GM12878 (cell line): ENCODE measurements around the gene KLHL18. TPM values are rescaled to one million over a fixed set of nuclear protein-coding genes. Genes with fewer than 3 reads are reported as not detected.

Experiments used
- ATAC-seq: fragments of 200-7000 bp; cut with Tn5 transposase; 3 replicates; pipeline ENCODE4 v1.9.1; 2020; ENCODE audit warnings: mild to moderate bottlenecking, moderate library complexity
- BruUV-seq: library from RNA; stranded (reverse); fragments of 400-500 nt; replicated peaks from 2 replicates; lab custom pipeline; 2021; lab: Mats Ljungman, UMichigan
- CTCF ChIA-PET: fragments of 300-600 bp; sonication (Branson Sonifier 250); formaldehyde crosslinking; extraction: SDS; loops from one replicate; lab custom pipeline; 2021; ENCODE audit warnings: inconsistent platforms; lab: Yijun Ruan, JAX
- POLR2A ChIA-PET: fragments of 350-600 bp; formaldehyde crosslinking; extraction: SDS; loops from one replicate; lab custom pipeline; 2021; ENCODE audit warnings: inconsistent platforms; lab: Charles Lee
- RAD21 ChIA-PET: fragments of 300-600 bp; sonication (Branson Sonifier 250); formaldehyde crosslinking; loops from one replicate; lab custom pipeline; 2023; ENCODE audit warnings: antibody characterized with exemption; ENCODE audit not compliant: unreplicated experiment; lab: Charles Lee
- SMC1A ChIA-PET: fragments of 300-600 bp; sonication (Branson Sonifier 250); formaldehyde crosslinking; loops from one replicate; lab custom pipeline; 2023; ENCODE audit not compliant: unreplicated experiment, uncharacterized antibody; lab: Charles Lee
- DNase-seq: peaks from one replicate; pipeline ENCODE4 v3.0.0-alpha.2; 2011; ENCODE audit warnings: low read depth, low spot score
- FAIRE-seq: peaks from 3 replicates; lab custom pipeline; 2011; peaks lifted over from hg19 to GRCh38; lab: Jason Lieb, UNC
- H2AFZ ChIP-seq: 2 replicates; pipeline ENCODE4 v1.6.0; 2011; ENCODE audit warnings: low read depth, low read length, control low read depth; ENCODE audit not compliant: control insufficient read depth
- H3K27ac ChIP-seq: 2 replicates; pipeline ENCODE4 v1.5.1; 2011; ENCODE audit warnings: control low read depth; ENCODE audit not compliant: control insufficient read depth, insufficient read depth
- H3K27me3 ChIP-seq, 2 experiments: replicated peaks in 1 of 2; 2 replicates each; pipeline versions ENCODE4 v1.6.0 to v1.6.1; 2011; ENCODE audit warnings: low read length in 1 of 2; ENCODE audit not compliant: control insufficient read depth in 2 of 2, insufficient read depth in 2 of 2
- H3K36me3 ChIP-seq, 2 experiments: 2 replicates each; pipeline ENCODE4 v1.5.1; 2011; ENCODE audit warnings: low read length in 1 of 2; ENCODE audit not compliant: control insufficient read depth in 2 of 2, insufficient read depth in 2 of 2
- H3K4me1 ChIP-seq: 2 replicates; pipeline ENCODE4 v1.6.1; 2011; ENCODE audit warnings: mild to moderate bottlenecking, low read length, moderate library complexity, mixed read lengths; ENCODE audit not compliant: control insufficient read depth, insufficient read depth
- H3K4me2 ChIP-seq: 2 replicates; pipeline ENCODE4 v1.6.0; 2011; ENCODE audit warnings: control low read depth; ENCODE audit not compliant: control insufficient read depth, insufficient read depth
- H3K4me3 ChIP-seq: fragments of 200-600 bp; sonication (generic); 2 replicates; pipeline ENCODE4 v1.5.1; 2016
- H3K79me2 ChIP-seq: 2 replicates; pipeline ENCODE4 v1.6.0; 2011; ENCODE audit warnings: low read length; ENCODE audit not compliant: control insufficient read depth, insufficient read depth
- H3K9ac ChIP-seq: 2 replicates; pipeline ENCODE4 v1.8.0; 2011; ENCODE audit warnings: low read length, control low read depth, mixed read lengths; ENCODE audit not compliant: control insufficient read depth, insufficient read depth
- H3K9me3 ChIP-seq: replicated peaks from 3 replicates; pipeline ENCODE4 v1.5.1; 2011; ENCODE audit warnings: mild to moderate bottlenecking, low read length; ENCODE audit not compliant: control insufficient read depth, insufficient read depth
- H4K20me1 ChIP-seq: 2 replicates; pipeline ENCODE4 v1.6.0; 2011; ENCODE audit not compliant: control insufficient read depth, insufficient read depth
- BRCA1 ChIP-seq: IDR thresholded peaks from 2 replicates; pipeline ENCODE4 v1.6.1; 2011; ENCODE audit warnings: low read depth, low read length, improper control_type of control experiment
- EP300 ChIP-seq, 2 experiments: fragments of 150-350 bp in 1 of 2; IDR thresholded peaks; 2 replicates each; pipeline ENCODE4 v1.6.1; 2011 to 2012; ENCODE audit warnings: low read depth in 2 of 2, low read length in 2 of 2, borderline replicate concordance in 1 of 2, improper control_type of control experiment in 1 of 2, inconsistent platforms in 1 of 2; ENCODE audit not compliant: control insufficient read depth in 1 of 2
- FOXM1 ChIP-seq: IDR thresholded peaks from 2 replicates; pipeline ENCODE4 v1.6.1; 2012; ENCODE audit warnings: low read depth, mild to moderate bottlenecking, inconsistent platforms, low read length, moderate library complexity
- JUND ChIP-seq: IDR thresholded peaks from 2 replicates; pipeline ENCODE4 v1.6.1; 2012; ENCODE audit warnings: low read depth, mild to moderate bottlenecking, low read length, improper control_type of control experiment, moderate library complexity
- STAT3 ChIP-seq: IDR thresholded peaks from 2 replicates; pipeline ENCODE4 v1.6.1; 2011; ENCODE audit warnings: low read depth, low read length, improper control_type of control experiment
- TAF1 ChIP-seq: IDR thresholded peaks from 2 replicates; pipeline ENCODE4 v1.6.1; 2011; ENCODE audit warnings: mild to moderate bottlenecking, low read depth, low read length, borderline replicate concordance
- ZNF24 ChIP-seq: fragments of 450-650 bp; IDR thresholded peaks from 2 replicates; pipeline ENCODE4 v1.6.1; 2017; ENCODE audit warnings: antibody characterized with exemption, mild to moderate bottlenecking
- WGBS: methylation state at CpG from one replicate; pipeline ENCODE4 v1.1.6; 2016; ENCODE audit warnings: low lambda C conversion rate; ENCODE audit not compliant: insufficient replicate concordance, insufficient coverage; ENCODE audit errors: missing lambda C conversion rate; 5-methylcytosine and 5-hydroxymethylcytosine counted together
- in situ Hi-C: fragments of 300-500 bp; cut with MboI; formaldehyde crosslinking; loops from 9 replicates; pipeline ENCODE4 v1.14.3; 2018; ENCODE audit warnings: mixed read lengths
- intact Hi-C: fragments of 100-400 bp; cut with micrococcal nuclease; formaldehyde crosslinking; loops from one replicate; pipeline ENCODE4 v1.14.2; 2022; ENCODE audit not compliant: unreplicated experiment
- polyA plus RNA-seq, 11 experiments: library from polyadenylated mRNA; depleted of rRNA in 4 of 11; unstranded in 6 of 11; stranded (reverse) in 5 of 11; fragments of >200 nt; fragmentation: Nextera tagmentation in 4 of 11; fragmentation: Illumina TruSeq in 1 of 11; extraction: Ambion mirVana in 4 of 11; extraction: Trizol in 1 of 11; gene quantifications; 1 replicate in 1 of 11; 2 replicates in 10 of 11; pipeline versions ENCODE4 v1.2.1 to v1.2.3, GENCODE V29; 2011 to 2016; ENCODE audit warnings: inconsistent platforms in 2 of 11, missing spikeins in 2 of 11, low read depth in 1 of 11
- total RNA-seq, 4 experiments: library from RNA; depleted of rRNA in 3 of 4; stranded (reverse); fragments of >200 nt in 3 of 4; fragmentation: Illumina TruSeq in 1 of 4; extraction: Trizol in 1 of 4; gene quantifications; 2 replicates each; pipeline versions ENCODE4 v1.2.1 to v1.2.3, GENCODE V29; 2013 to 2021
- TF ChIP-seq, protein P1 (sequence below): fragments of 450-650 bp; IDR thresholded peaks from 2 replicates; pipeline ENCODE4 v1.6.1; 2014; ENCODE audit warnings: mild to moderate bottlenecking
- TF ChIP-seq, protein P2 (sequence below): IDR thresholded peaks from 2 replicates; pipeline ENCODE4 v1.6.1; 2011; ENCODE audit warnings: borderline replicate concordance, low read depth, mild to moderate bottlenecking, moderate library complexity, low read length; ENCODE audit not compliant: insufficient read depth, poor library complexity, severe bottlenecking
- TF ChIP-seq, protein P3 (sequence below): fragments of 450-650 bp; IDR thresholded peaks from 2 replicates; pipeline ENCODE4 v1.6.1; 2017; ENCODE audit warnings: low read depth, mild to moderate bottlenecking, moderate library complexity
- TF ChIP-seq, protein P4 (sequence below): fragments of 450-650 bp; IDR thresholded peaks from 2 replicates; pipeline ENCODE4 v1.6.1; 2017; ENCODE audit warnings: mild to moderate bottlenecking

KLHL18 gene
- total and polyA plus RNA-seq, 10 of the 15 experiments (the other 5 are each of a cell fraction or from before 2014, with no cell fraction given): 24.0 to 69.8 (median 51.7) TPM

DNA sequence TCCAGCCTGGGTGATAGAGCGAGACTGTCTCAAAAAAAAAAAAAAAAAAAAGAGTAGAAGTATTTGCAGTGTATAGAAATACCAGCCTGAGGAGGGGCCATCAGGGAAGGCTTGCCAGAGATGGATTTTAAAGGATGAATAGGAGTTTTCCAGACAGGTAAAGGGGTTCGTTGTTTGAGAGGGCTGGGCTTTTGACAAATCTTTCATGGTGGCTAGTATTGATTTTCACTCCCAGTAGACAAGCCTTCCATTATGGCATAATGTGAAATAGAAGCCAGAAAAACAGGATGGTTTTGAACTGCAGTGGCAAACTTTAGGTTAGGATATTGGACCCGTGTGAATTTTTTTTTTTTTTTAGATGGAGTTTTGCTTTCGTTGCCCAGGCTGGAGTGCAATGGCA is 101.7 kb downstream of the KLHL18 start:
- in situ Hi-C loops (no loop called here), intact Hi-C loops (no loop called here)
- H3K79me2 ChIP-seq: peaks cover 55% of the 10 kb centered on the region
- no peaks in the 10 kb centered on the region for H4K20me1 ChIP-seq
- WGBS: 78% methylated on average over 3 of the region's 4 CpGs
- no peak overlapping the region for H3K27ac ChIP-seq
- ChIA-PET CTCF (no interaction called here), SMC1A (no interaction called here), POLR2A (interaction anchor here (0.5 kb wide), 1 partner anchor 726 kb away, joined by 5 read pairs; no protein-coding TSS in a partner anchor), RAD21 (no interaction called here)
- no peak for TF ChIP-seq TAF1
- TF ChIP-seq STAT3: no peak
- TF ChIP-seq FOXM1: no peak
- no peak for TF ChIP-seq EP300 (IDR thresholded peaks at IDR 0.05; ENCODE audit: borderline replicate concordance in 1 of 2, control insufficient read depth in 1 of 2, low read depth in 2 of 2, low read length in 2 of 2)
- TF ChIP-seq, protein P1, sequence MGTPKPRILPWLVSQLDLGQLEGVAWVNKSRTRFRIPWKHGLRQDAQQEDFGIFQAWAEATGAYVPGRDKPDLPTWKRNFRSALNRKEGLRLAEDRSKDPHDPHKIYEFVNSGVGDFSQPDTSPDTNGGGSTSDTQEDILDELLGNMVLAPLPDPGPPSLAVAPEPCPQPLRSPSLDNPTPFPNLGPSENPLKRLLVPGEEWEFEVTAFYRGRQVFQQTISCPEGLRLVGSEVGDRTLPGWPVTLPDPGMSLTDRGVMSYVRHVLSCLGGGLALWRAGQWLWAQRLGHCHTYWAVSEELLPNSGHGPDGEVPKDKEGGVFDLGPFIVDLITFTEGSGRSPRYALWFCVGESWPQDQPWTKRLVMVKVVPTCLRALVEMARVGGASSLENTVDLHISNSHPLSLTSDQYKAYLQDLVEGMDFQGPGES: no peak
- ATAC-seq (no peak), FAIRE-seq (no peak), DNase-seq (no peak)
- no peak overlapping the region for H2AFZ ChIP-seq
- H3K9me3 ChIP-seq: no peaks in the 10 kb centered on the region
- H3K27me3 ChIP-seq: no peaks in the 10 kb centered on the region
- H3K4me3 ChIP-seq: no peak overlapping the region
- no TSS peak for BruUV-seq
- no peak overlapping the region for H3K4me2 ChIP-seq
- no peak overlapping the region for H3K9ac ChIP-seq
- H3K4me1 ChIP-seq: peaks cover 6% of the 10 kb centered on the region
- peaks cover 1 to 11% of the 10 kb centered on the region in 2 experiments; a peak in 2 of 4 replicates for H3K36me3 ChIP-seq

DNA sequence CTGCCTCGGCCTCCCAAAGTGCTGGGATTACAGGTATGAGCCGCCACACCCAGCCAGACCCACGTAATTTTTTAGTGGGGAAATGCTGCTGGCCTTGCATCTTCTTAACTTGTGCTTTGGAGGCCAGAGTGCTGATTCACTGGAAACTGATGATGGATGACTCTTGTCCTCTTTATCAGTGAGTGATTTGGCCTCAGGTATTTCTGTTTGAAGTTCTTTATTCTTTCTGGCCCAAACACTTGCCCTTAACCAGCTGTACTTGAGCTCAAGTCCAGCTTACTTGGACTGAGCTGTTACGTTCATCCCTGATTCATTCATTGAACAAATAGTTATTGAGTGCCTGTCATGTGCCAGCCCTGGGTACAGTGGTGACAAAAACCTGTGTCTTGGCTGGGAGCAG is 102.3 kb downstream of the KLHL18 start:
- ChIA-PET POLR2A (interaction anchor here (0.5 kb wide), 1 partner anchor 727 kb away, joined by 5 read pairs; no protein-coding TSS in a partner anchor), SMC1A (no interaction called here), RAD21 (no interaction called here), CTCF (interaction anchor here (0.7 kb wide), 1 partner anchor 361 kb away, joined by 3 read pairs; no protein-coding TSS in a partner anchor)
- Histone ChIP-seq H3K27ac (no peak overlapping the region), H3K9me3 (no peaks in the 10 kb centered on the region), H4K20me1 (no peaks in the 10 kb centered on the region), H3K79me2 (peaks cover 49% of the 10 kb centered on the region), H3K4me1 (peaks cover 4% of the 10 kb centered on the region; the same call in 1 of the 2 replicates), H2AFZ (no peak overlapping the region), H3K27me3 (no peaks in the 10 kb centered on the region), H3K36me3 (peaks cover 1 to 11% of the 10 kb centered on the region in 2 experiments; a peak in 2 of 4 replicates), H3K4me3 (no peak overlapping the region), H3K9ac (no peak overlapping the region), H3K4me2 (no peak overlapping the region)
- no peak for DNase-seq
- intact Hi-C loops: no loop called here
- no peak for FAIRE-seq
- in situ Hi-C loops: no loop called here
- WGBS: 96% methylated on average over 4 of the region's 4 CpGs
- ATAC-seq: no peak
- no TSS peak for BruUV-seq
- TF ChIP-seq, protein P2, sequence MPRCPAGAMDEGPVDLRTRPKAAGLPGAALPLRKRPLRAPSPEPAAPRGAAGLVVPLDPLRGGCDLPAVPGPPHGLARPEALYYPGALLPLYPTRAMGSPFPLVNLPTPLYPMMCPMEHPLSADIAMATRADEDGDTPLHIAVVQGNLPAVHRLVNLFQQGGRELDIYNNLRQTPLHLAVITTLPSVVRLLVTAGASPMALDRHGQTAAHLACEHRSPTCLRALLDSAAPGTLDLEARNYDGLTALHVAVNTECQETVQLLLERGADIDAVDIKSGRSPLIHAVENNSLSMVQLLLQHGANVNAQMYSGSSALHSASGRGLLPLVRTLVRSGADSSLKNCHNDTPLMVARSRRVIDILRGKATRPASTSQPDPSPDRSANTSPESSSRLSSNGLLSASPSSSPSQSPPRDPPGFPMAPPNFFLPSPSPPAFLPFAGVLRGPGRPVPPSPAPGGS: no peak
- TF ChIP-seq, protein P3, sequence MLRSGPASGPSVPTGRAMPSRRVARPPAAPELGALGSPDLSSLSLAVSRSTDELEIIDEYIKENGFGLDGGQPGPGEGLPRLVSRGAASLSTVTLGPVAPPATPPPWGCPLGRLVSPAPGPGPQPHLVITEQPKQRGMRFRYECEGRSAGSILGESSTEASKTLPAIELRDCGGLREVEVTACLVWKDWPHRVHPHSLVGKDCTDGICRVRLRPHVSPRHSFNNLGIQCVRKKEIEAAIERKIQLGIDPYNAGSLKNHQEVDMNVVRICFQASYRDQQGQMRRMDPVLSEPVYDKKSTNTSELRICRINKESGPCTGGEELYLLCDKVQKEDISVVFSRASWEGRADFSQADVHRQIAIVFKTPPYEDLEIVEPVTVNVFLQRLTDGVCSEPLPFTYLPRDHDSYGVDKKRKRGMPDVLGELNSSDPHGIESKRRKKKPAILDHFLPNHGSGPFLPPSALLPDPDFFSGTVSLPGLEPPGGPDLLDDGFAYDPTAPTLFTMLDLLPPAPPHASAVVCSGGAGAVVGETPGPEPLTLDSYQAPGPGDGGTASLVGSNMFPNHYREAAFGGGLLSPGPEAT: no peak
- TF ChIP-seq, protein P4, sequence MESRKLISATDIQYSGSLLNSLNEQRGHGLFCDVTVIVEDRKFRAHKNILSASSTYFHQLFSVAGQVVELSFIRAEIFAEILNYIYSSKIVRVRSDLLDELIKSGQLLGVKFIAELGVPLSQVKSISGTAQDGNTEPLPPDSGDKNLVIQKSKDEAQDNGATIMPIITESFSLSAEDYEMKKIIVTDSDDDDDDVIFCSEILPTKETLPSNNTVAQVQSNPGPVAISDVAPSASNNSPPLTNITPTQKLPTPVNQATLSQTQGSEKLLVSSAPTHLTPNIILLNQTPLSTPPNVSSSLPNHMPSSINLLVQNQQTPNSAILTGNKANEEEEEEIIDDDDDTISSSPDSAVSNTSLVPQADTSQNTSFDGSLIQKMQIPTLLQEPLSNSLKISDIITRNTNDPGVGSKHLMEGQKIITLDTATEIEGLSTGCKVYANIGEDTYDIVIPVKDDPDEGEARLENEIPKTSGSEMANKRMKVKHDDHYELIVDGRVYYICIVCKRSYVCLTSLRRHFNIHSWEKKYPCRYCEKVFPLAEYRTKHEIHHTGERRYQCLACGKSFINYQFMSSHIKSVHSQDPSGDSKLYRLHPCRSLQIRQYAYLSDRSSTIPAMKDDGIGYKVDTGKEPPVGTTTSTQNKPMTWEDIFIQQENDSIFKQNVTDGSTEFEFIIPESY: no peak
- TF ChIP-seq BRCA1 (no peak), JUND (no peak), ZNF24 (no peak)
